ENCODE data around the gene WAS. TPM values are rescaled to one million over a fixed set of nuclear protein-coding genes. Genes with fewer than 3 reads are reported as not detected.

The WAS gene
- total and polyA plus RNA-seq, 2 donors (not counting 1 experiment from before 2014, with no cell fraction given), result 88.7 to 98.0 TPM

DNA sequence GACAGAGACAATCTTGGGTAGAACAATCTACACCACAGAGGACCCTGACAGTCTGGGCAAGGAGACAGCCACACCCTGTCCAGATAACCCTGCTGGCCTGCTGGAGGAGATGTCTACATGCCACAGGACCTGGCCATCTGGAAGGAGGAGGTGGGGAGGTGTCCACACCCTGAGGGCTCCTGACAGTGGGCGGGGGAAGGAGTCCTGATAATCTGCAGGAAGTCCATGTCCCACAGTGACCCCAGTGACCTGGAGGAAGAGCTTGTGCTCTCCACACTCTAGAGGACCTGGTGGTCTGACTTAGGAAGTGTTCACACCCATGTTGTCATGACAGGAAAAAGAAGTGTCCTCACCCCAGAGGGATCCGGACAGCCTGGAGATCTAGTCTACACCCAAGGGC lies 18.4 kb downstream of the WAS start:
- no peaks in the 10 kb centered on the region for H3K9me3 ChIP-seq (ENCODE audit: control extremely low read depth in 1 of 3, control insufficient read depth in 2 of 3, insufficient read depth in 1 of 3, low read length in 2 of 3)
- no peaks in the 10 kb centered on the region for H4K20me1 ChIP-seq (ENCODE audit: control insufficient read depth, insufficient read depth, low read length, poor library complexity, severe bottlenecking)
- H3K27ac Mint-ChIP-seq, result no peak overlapping the region
- peaks cover 3 to 5% of the 10 kb centered on the region in 2 donors for H3K4me1 ChIP-seq (ENCODE audit: control insufficient read depth in 2 of 2, insufficient read depth in 2 of 2, low read length in 2 of 2)
- H3K4me1 Mint-ChIP-seq, result peaks cover 6% of the 10 kb centered on the region
- H3K27ac ChIP-seq (ENCODE audit: low read length in 2 of 2), result no peak overlapping the region
- no peak overlapping the region for H2AFZ ChIP-seq (ENCODE audit: insufficient read depth, low read depth, low read length, poor library complexity, severe bottlenecking)
- ATAC-seq (ENCODE audit: low read depth) (no peak), DNase-seq (no peak)
- H3K9me3 Mint-ChIP-seq (ENCODE audit: insufficient read depth), result no peaks in the 10 kb centered on the region
- TF ChIP-seq, protein P1, sequence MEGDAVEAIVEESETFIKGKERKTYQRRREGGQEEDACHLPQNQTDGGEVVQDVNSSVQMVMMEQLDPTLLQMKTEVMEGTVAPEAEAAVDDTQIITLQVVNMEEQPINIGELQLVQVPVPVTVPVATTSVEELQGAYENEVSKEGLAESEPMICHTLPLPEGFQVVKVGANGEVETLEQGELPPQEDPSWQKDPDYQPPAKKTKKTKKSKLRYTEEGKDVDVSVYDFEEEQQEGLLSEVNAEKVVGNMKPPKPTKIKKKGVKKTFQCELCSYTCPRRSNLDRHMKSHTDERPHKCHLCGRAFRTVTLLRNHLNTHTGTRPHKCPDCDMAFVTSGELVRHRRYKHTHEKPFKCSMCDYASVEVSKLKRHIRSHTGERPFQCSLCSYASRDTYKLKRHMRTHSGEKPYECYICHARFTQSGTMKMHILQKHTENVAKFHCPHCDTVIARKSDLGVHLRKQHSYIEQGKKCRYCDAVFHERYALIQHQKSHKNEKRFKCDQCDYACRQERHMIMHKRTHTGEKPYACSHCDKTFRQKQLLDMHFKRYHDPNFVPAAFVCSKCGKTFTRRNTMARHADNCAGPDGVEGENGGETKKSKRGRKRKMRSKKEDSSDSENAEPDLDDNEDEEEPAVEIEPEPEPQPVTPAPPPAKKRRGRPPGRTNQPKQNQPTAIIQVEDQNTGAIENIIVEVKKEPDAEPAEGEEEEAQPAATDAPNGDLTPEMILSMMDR (IDR thresholded peaks at IDR 0.05), result no peak
- TF ChIP-seq EZH2 (IDR thresholded peaks at IDR 0.05; ENCODE audit: borderline replicate concordance, insufficient read depth, low read depth, low read length, poor library complexity, severe bottlenecking), result no peak
- POLR2A ChIA-PET, result no interaction called here
- peaks cover 0 to 14% of the 10 kb centered on the region in 2 experiments for H3K36me3 ChIP-seq (replicated peaks in 1 of 2; ENCODE audit: control extremely low read depth in 1 of 2, control insufficient read depth in 1 of 2, extremely low read depth in 1 of 2, insufficient read depth in 2 of 2, low read length in 1 of 2)
- no peak overlapping the region for H3K4me2 ChIP-seq (replicated peaks; ENCODE audit: low read depth, low read length, poor library complexity, severe bottlenecking)
- intact Hi-C loops (cut with micrococcal nuclease), result no loop called here
- H3K9ac ChIP-seq (ENCODE audit: low read length), result no peak overlapping the region
- CTCF ChIA-PET, result no interaction called here
- no peak overlapping the region for H3K4me3 Mint-ChIP-seq
- H3K79me2 ChIP-seq (ENCODE audit: control insufficient read depth, insufficient read depth, low read length), result peaks cover 4% of the 10 kb centered on the region
- no peaks in the 10 kb centered on the region for H3K27me3 Mint-ChIP-seq
- H3K4me3 ChIP-seq (ENCODE audit: control extremely low read depth in 1 of 5, extremely low read depth in 1 of 5, insufficient read depth in 1 of 5, low read depth in 2 of 5, low read length in 4 of 5), result no peak overlapping the region
- no peaks in the 10 kb centered on the region for H3K27me3 ChIP-seq (replicated peaks in 1 of 4; ENCODE audit: control extremely low read depth in 1 of 4, control insufficient read depth in 3 of 4, insufficient read depth in 4 of 4, low read length in 3 of 4)
- 100% methylated on average over 1 of the region's 2 CpGs for WGBS (ENCODE audit: insufficient coverage)

DNA sequence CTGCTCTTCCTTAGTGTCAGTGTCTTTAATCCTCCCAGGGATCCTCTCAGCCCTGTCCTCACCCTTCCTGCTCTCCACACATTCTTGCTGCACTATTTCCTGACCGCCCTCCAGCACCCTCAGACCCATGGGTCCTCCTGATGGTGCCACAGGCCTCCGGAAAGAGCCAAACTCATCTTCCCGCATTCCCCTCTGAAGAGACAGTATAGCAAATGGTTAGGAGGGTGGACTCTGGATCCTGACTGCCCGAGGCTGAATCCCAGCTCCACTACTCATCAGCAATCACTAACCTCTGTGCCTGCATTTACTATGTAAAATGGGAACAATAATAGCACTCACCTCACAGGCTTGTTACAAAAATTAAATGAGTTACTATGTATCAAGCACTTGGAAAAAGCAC lies 19.1 kb downstream of the WAS start:
- H3K27me3 Mint-ChIP-seq, result no peaks in the 10 kb centered on the region
- H3K79me2 ChIP-seq (ENCODE audit: control insufficient read depth, insufficient read depth, low read length), result no peaks in the 10 kb centered on the region

More for the DNA sequence above, 19.1 kb downstream of the WAS start:
- peaks cover 0 to under 1% of the 10 kb centered on the region in 2 donors for H3K4me1 ChIP-seq (ENCODE audit: control insufficient read depth in 2 of 2, insufficient read depth in 2 of 2, low read length in 2 of 2)
- CTCF ChIA-PET, result no interaction called here
- no peak overlapping the region for H3K4me2 ChIP-seq (replicated peaks; ENCODE audit: low read depth, low read length, poor library complexity, severe bottlenecking)
- POLR2A ChIA-PET, result no interaction called here
- no peaks in the 10 kb centered on the region for H4K20me1 ChIP-seq (ENCODE audit: control insufficient read depth, insufficient read depth, low read length, poor library complexity, severe bottlenecking)
- H3K27ac ChIP-seq (ENCODE audit: low read length in 2 of 2), result no peak overlapping the region
- no peak overlapping the region for H3K9ac ChIP-seq (ENCODE audit: low read length)
- no peak overlapping the region for H2AFZ ChIP-seq (ENCODE audit: insufficient read depth, low read depth, low read length, poor library complexity, severe bottlenecking)
- no peak for ATAC-seq (ENCODE audit: low read depth)
- Mint-ChIP-seq H3K9me3 (ENCODE audit: insufficient read depth) (no peaks in the 10 kb centered on the region), H3K4me3 (no peak overlapping the region), H3K4me1 (peaks cover under 1% of the 10 kb centered on the region), H3K27ac (no peak overlapping the region)
- no peak overlapping the region for H3K4me3 ChIP-seq (ENCODE audit: control extremely low read depth in 1 of 5, extremely low read depth in 1 of 5, insufficient read depth in 1 of 5, low read depth in 2 of 5, low read length in 4 of 5)
- intact Hi-C loops (cut with micrococcal nuclease), result no loop called here
- no peak for TF ChIP-seq EZH2 (IDR thresholded peaks at IDR 0.05; ENCODE audit: borderline replicate concordance, insufficient read depth, low read depth, low read length, poor library complexity, severe bottlenecking)
- TF ChIP-seq, protein P1 (IDR thresholded peaks at IDR 0.05), result no peak
- no peaks in the 10 kb centered on the region for H3K9me3 ChIP-seq (ENCODE audit: control extremely low read depth in 1 of 3, control insufficient read depth in 2 of 3, insufficient read depth in 1 of 3, low read length in 2 of 3)
- no peaks in the 10 kb centered on the region for H3K27me3 ChIP-seq (replicated peaks in 1 of 4; ENCODE audit: control extremely low read depth in 1 of 4, control insufficient read depth in 3 of 4, insufficient read depth in 4 of 4, low read length in 3 of 4)
- no CpG with 5 or more reads among the region's 4 CpGs for WGBS (ENCODE audit: insufficient coverage)
- H3K36me3 ChIP-seq (replicated peaks in 1 of 2; ENCODE audit: control extremely low read depth in 1 of 2, control insufficient read depth in 1 of 2, extremely low read depth in 1 of 2, insufficient read depth in 2 of 2, low read length in 1 of 2), result peaks cover 0 to 14% of the 10 kb centered on the region in 2 experiments
- no peak for DNase-seq

Data from B cell (primary cell).